ENCODE measurements around the gene C6orf132. TPM values are rescaled to one million over a fixed set of nuclear protein-coding genes. Genes with fewer than 3 reads are reported as not detected.

The C6orf132 gene
- total and polyA plus RNA-seq, 8 donors, result 27.4 to 99.2 (median 73.3) TPM

DNA sequence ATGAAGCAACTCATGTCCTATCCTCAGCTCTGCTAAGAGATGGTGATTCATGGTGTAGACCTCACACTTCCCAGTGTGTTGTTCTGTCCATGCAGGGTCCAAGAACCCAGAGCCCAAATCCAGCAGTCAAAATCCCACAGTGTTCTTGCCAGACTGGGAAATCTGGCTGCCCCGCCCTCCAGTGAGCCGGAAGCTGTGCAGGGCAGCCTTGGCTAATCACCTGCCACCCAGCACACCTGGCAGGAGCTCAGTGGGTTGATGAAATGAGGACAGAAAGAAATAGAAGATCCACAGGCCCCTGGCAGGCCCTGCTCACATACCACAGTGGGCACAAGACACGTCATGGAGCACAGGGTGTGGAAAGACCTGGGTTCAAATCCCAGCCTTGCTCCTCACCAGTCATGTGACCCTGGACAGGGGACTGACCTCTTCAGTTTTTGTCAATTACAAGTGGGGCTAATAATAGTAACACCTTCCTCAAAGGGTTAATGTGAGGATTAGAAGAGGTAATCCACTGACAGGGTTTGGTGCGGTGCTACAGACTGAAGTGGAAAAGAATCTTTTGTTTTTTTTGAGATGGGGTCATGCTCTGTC, 17.1 kb upstream of the C6orf132 start:
- intact Hi-C loops (cut with DNase I; ENCODE audit: low total_unique reads), result no loop called here
- 26 to 61% (median 46%) methylated on average over 4 of the region's 4 CpGs for WGBS, 5 donors

GRCh38 chr6:42158631-42159030, 16.2 kb upstream of the C6orf132 start:
- TF ChIP-seq POLR2AphosphoS5 (IDR thresholded peaks at IDR 0.05) (no peak), CTCF (IDR thresholded peaks at IDR 0.05) (no peak), POLR2A (IDR thresholded peaks at IDR 0.05) (no peak), EP300 (IDR thresholded peaks at IDR 0.05) (no peak)
- intact Hi-C loops (cut with DNase I; ENCODE audit: low total_unique reads), result no loop called here
- WGBS, 5 donors, result 78 to 92% (median 81%) methylated on average over 2 of the region's 2 CpGs

More for the DNA sequence above, 17.1 kb upstream of the C6orf132 start:
- no peaks in the 10 kb centered on the region for H3K9me3 ChIP-seq
- no peak overlapping the region for H3K4me3 ChIP-seq
- H3K27me3 ChIP-seq, result peaks cover 0 to 3% (median 0%) of the 10 kb centered on the region in 3 donors
- no peak overlapping the region for H3K27ac ChIP-seq
- DNase-seq, result peak; percentile 45 to 57
- no peaks in the 10 kb centered on the region for H3K4me1 ChIP-seq
- TF ChIP-seq POLR2AphosphoS5 (IDR thresholded peaks at IDR 0.05) (peak in 1 of 3 donors; percentile 43), EP300 (IDR thresholded peaks at IDR 0.05) (no peak), POLR2A (IDR thresholded peaks at IDR 0.05) (no peak), CTCF (IDR thresholded peaks at IDR 0.05) (no peak)
- no peaks in the 10 kb centered on the region for H3K36me3 ChIP-seq

GRCh38 chr6:42158011-42158410, 15.6 kb upstream of the C6orf132 start:
- Histone ChIP-seq H3K4me3 (no peak overlapping the region), H3K9me3 (no peaks in the 10 kb centered on the region), H3K4me1 (no peaks in the 10 kb centered on the region), H3K27ac (no peak overlapping the region), H3K27me3 (peaks cover 0 to 3% (median 0%) of the 10 kb centered on the region in 3 donors), H3K36me3 (no peaks in the 10 kb centered on the region)
- WGBS, 5 donors, result 60 to 81% (median 69%) methylated on average over 2 of the region's 2 CpGs; no CpG with 5 or more reads in 1 of the 5 donors
- intact Hi-C loops (cut with DNase I; ENCODE audit: low total_unique reads), result no loop called here
- TF ChIP-seq EP300 (IDR thresholded peaks at IDR 0.05), result no peak
- no peak for TF ChIP-seq CTCF (IDR thresholded peaks at IDR 0.05)
- TF ChIP-seq POLR2A (IDR thresholded peaks at IDR 0.05), result no peak
- no peak for TF ChIP-seq POLR2AphosphoS5 (IDR thresholded peaks at IDR 0.05)
- DNase-seq, result peak in 1 of 2 donors; percentile 51

More at GRCh38 chr6:42158631-42159030, 16.2 kb upstream of the C6orf132 start:
- Histone ChIP-seq H3K4me3 (no peak overlapping the region), H3K9me3 (no peaks in the 10 kb centered on the region), H3K36me3 (no peaks in the 10 kb centered on the region), H3K27ac (no peak overlapping the region), H3K4me1 (no peaks in the 10 kb centered on the region), H3K27me3 (peaks cover 0 to 3% (median 0%) of the 10 kb centered on the region in 3 donors)
- DNase-seq, result no peak

GRCh38 chr6:42156638-42157037, 14.2 kb upstream of the C6orf132 start:
- H3K4me3 ChIP-seq, result no peak overlapping the region
- no peaks in the 10 kb centered on the region for H3K36me3 ChIP-seq
- WGBS, 5 donors, result 60 to 81% (median 73%) methylated on average over 2 to 3 of the region's 3 CpGs
- H3K27ac ChIP-seq, result no peak overlapping the region
- peaks cover 0 to 3% (median 0%) of the 10 kb centered on the region in 3 donors for H3K27me3 ChIP-seq
- DNase-seq, result no peak
- TF ChIP-seq POLR2A (IDR thresholded peaks at IDR 0.05) (no peak), CTCF (IDR thresholded peaks at IDR 0.05) (no peak), EP300 (IDR thresholded peaks at IDR 0.05) (no peak), POLR2AphosphoS5 (IDR thresholded peaks at IDR 0.05) (no peak)
- H3K4me1 ChIP-seq, result no peaks in the 10 kb centered on the region
- intact Hi-C loops (cut with DNase I; ENCODE audit: low total_unique reads), result no loop called here
- H3K9me3 ChIP-seq, result no peaks in the 10 kb centered on the region
